B cell (primary cell): Measurements from ENCODE around the gene ICA1. TPM values are rescaled to one million over a fixed set of nuclear protein-coding genes. Genes with fewer than 3 reads are reported as not detected.

Source experiments
- ATAC-seq: fragments of 200-7000 bp; cut with Tn5 transposase; one replicate; pipeline ENCODE4 v1.10.0; 2021; ENCODE audit warnings: low read depth, mild to moderate bottlenecking, moderate number of reproducible peaks, moderate library complexity
- CTCF ChIA-PET: fragments of 350-600 bp; sonication (Branson Sonifier 250); formaldehyde crosslinking; loops from one replicate; lab custom pipeline; 2021; ENCODE audit warnings: antibody characterized with exemption, inconsistent platforms; lab: Charles Lee
- POLR2A ChIA-PET: fragments of 350-600 bp; sonication (Branson Sonifier 250); formaldehyde crosslinking; loops from one replicate; lab custom pipeline; 2021; ENCODE audit warnings: antibody characterized with exemption; lab: Charles Lee
- DNase-seq: peaks from one replicate; pipeline ENCODE4 v3.0.0; 2013
- H2AFZ ChIP-seq: 2 replicates; pipeline ENCODE4 v1.6.1; 2012; ENCODE audit warnings: mild to moderate bottlenecking, low read depth, low read length; ENCODE audit not compliant: insufficient read depth, poor library complexity, severe bottlenecking
- H3K27ac ChIP-seq, 2 donors: 1 replicate in 1 of 2; 2 replicates in 1 of 2; pipeline ENCODE4 v1.5.1; 2012 to 2013; ENCODE audit warnings: low read length in 2 of 2, mild to moderate bottlenecking in 2 of 2, moderate library complexity in 1 of 2
- H3K27me3 ChIP-seq, 4 experiments: fragments of 200-600 bp in 1 of 4; sonication (generic) in 1 of 4; replicated peaks in 1 of 4; 1 replicate in 2 of 4; 2 replicates in 2 of 4; pipeline versions ENCODE4 v1.6.1 to v1.7.0; 2013 to 2016; ENCODE audit warnings: low read length in 3 of 4, mild to moderate bottlenecking in 2 of 4, mixed read lengths in 1 of 4, moderate library complexity in 1 of 4; ENCODE audit not compliant: insufficient read depth in 4 of 4, control insufficient read depth in 3 of 4; ENCODE audit errors: control extremely low read depth in 1 of 4
- H3K36me3 ChIP-seq, 2 experiments: replicated peaks in 1 of 2; 1 replicate in 1 of 2; 2 replicates in 1 of 2; pipeline versions ENCODE4 v1.6.1 to v1.7.1; 2013; ENCODE audit warnings: low read length in 1 of 2; ENCODE audit not compliant: insufficient read depth in 2 of 2, control insufficient read depth in 1 of 2; ENCODE audit errors: control extremely low read depth in 1 of 2, extremely low read depth in 1 of 2
- H3K4me1 ChIP-seq, 2 donors: fragments of 200-600 bp in 1 of 2; sonication (generic) in 1 of 2; 1 replicate in 1 of 2; 2 replicates in 1 of 2; pipeline versions ENCODE4 v1.5.1 to v1.6.1; 2013 to 2017; ENCODE audit warnings: low read length in 2 of 2; ENCODE audit not compliant: control insufficient read depth in 2 of 2, insufficient read depth in 2 of 2
- H3K4me2 ChIP-seq: replicated peaks from 2 replicates; pipeline ENCODE3; 2012; ENCODE audit warnings: mild to moderate bottlenecking, low read depth, low read length; ENCODE audit not compliant: poor library complexity, severe bottlenecking
- H3K4me3 ChIP-seq, 5 experiments: fragments of 200-600 bp in 1 of 5; sonication (generic) in 1 of 5; 1 replicate in 3 of 5; 2 replicates in 2 of 5; pipeline versions ENCODE4 v1.5.1 to v1.7.0; 2011 to 2016; ENCODE audit warnings: low read length in 4 of 5, mild to moderate bottlenecking in 4 of 5, low read depth in 2 of 5, control low read depth in 1 of 5, moderate library complexity in 1 of 5; ENCODE audit not compliant: insufficient read depth in 1 of 5; ENCODE audit errors: control extremely low read depth in 1 of 5, extremely low read depth in 1 of 5
- H3K79me2 ChIP-seq: fragments of 200-600 bp; sonication (generic); one replicate; pipeline ENCODE4 v1.6.0; 2016; ENCODE audit warnings: low read length; ENCODE audit not compliant: control insufficient read depth, insufficient read depth
- H3K9ac ChIP-seq: fragments of 200-600 bp; sonication (generic); 2 replicates; pipeline ENCODE4 v1.6.1; 2017; ENCODE audit warnings: mild to moderate bottlenecking, low read length, moderate library complexity
- H3K9me3 ChIP-seq, 3 donors: one replicate each; pipeline versions ENCODE4 v1.6.1 to v1.7.1; 2013; ENCODE audit warnings: low read length in 2 of 3; ENCODE audit not compliant: control insufficient read depth in 2 of 3, insufficient read depth in 1 of 3; ENCODE audit errors: control extremely low read depth in 1 of 3
- H4K20me1 ChIP-seq: 2 replicates; pipeline ENCODE4 v1.6.0; 2012; ENCODE audit warnings: mild to moderate bottlenecking, low read length; ENCODE audit not compliant: insufficient read depth, control insufficient read depth, poor library complexity, severe bottlenecking
- H3K27ac Mint-ChIP-seq: one replicate; pipeline ENCODE4 v1.8.0; 2021; ENCODE audit warnings: mixed read lengths
- H3K27me3 Mint-ChIP-seq: one replicate; pipeline ENCODE4 v1.8.0; 2021; ENCODE audit warnings: mixed read lengths
- H3K4me1 Mint-ChIP-seq: one replicate; pipeline ENCODE4 v1.8.0; 2021; ENCODE audit warnings: mixed read lengths
- H3K4me3 Mint-ChIP-seq: one replicate; pipeline ENCODE4 v1.8.0; 2021; ENCODE audit warnings: mixed read lengths
- H3K9me3 Mint-ChIP-seq: one replicate; pipeline ENCODE4 v1.8.0; 2022; ENCODE audit warnings: mixed read lengths; ENCODE audit not compliant: insufficient read depth
- CTCF ChIP-seq: fragments of 200-600 bp; IDR thresholded peaks from one replicate; pipeline ENCODE4 v1.8.0; 2022; ENCODE audit warnings: antibody characterized with exemption, mild to moderate bottlenecking
- EZH2 ChIP-seq: IDR thresholded peaks from 2 replicates; pipeline ENCODE4 v1.6.1; 2012; ENCODE audit warnings: borderline replicate concordance, low read depth, mild to moderate bottlenecking, moderate library complexity, low read length; ENCODE audit not compliant: insufficient read depth, poor library complexity, severe bottlenecking
- WGBS: methylation state at CpG from one replicate; pipeline ENCODE4 v1.1.5; 2013; ENCODE audit warnings: missing lambda C conversion rate; ENCODE audit not compliant: insufficient coverage; 5-methylcytosine and 5-hydroxymethylcytosine counted together
- intact Hi-C: fragments of 100-400 bp; cut with micrococcal nuclease; formaldehyde crosslinking; loops from one replicate; pipeline ENCODE4 v1.10.0; 2022
- polyA plus RNA-seq: library from polyadenylated mRNA; depleted of rRNA; stranded (reverse); fragments of >200 nt; gene quantifications from 2 replicates; pipeline ENCODE4 v1.2.3, GENCODE V29; 2012
- total RNA-seq, 2 donors: library from RNA; stranded (reverse); fragments of 120-200 nt in 1 of 2; gene quantifications; 1 replicate in 1 of 2; 2 replicates in 1 of 2; pipeline versions ENCODE4 v1.2.3 to v1.2.4, GENCODE V29; 2013 to 2022

The ICA1 gene
- total and polyA plus RNA-seq, 2 donors (not counting 1 experiment from before 2014, with no cell fraction given) = 0.03 TPM; not detected in 1

- no peak overlapping the region for H3K4me3 Mint-ChIP-seq
- Histone ChIP-seq H3K79me2 (no peaks in the 10 kb centered on the region), H3K4me1 (peaks cover 18 to 35% of the 10 kb centered on the region in 2 donors), H3K9ac (no peak overlapping the region), H3K4me3 (no peak overlapping the region), H2AFZ (peak overlapping the region; percentile 84), H3K4me2 (no peak overlapping the region), H3K27me3 (no peaks in the 10 kb centered on the region), H4K20me1 (no peaks in the 10 kb centered on the region), H3K36me3 (no peaks in the 10 kb centered on the region), H3K27ac (peak overlapping the region in 1 of 2 donors; percentile 74), H3K9me3 (no peaks in the 10 kb centered on the region)
- no peaks in the 10 kb centered on the region for H3K27me3 Mint-ChIP-seq
- no CpG with 5 or more reads among the region's 2 CpGs for WGBS
- no peak for DNase-seq
- no peaks in the 10 kb centered on the region for H3K9me3 Mint-ChIP-seq
- H3K27ac Mint-ChIP-seq = no peak overlapping the region
- intact Hi-C loops = loop anchor here (2.0 to 5.0 kb wide), 2 partner anchors 50 to 159 kb away; partner anchors contain the start of gene GLCCI1
- CTCF ChIA-PET = interaction anchor here (0.6 to 1.6 kb wide), 4 partner anchors 10 to 1568 kb away, joined by 4 to 7 read pairs (median 4); no protein-coding TSS in a partner anchor
- H3K4me1 Mint-ChIP-seq = peaks cover 51% of the 10 kb centered on the region
- no peak for TF ChIP-seq EZH2
- no peak for TF ChIP-seq CTCF
- POLR2A ChIA-PET = no interaction called here
- no peak for ATAC-seq
These were observed 135.3 kb downstream of the ICA1 start for GRCh38 chr7:8126601-8127167.
